GM12873 (cell line): ENCODE results near the gene PCSK4.

Experiments used
- TF ChIP-seq, protein P1 (sequence below): IDR thresholded peaks from 2 replicates; pipeline ENCODE4 v1.5.1; 2012; ENCODE audit warnings: low read depth, mild to moderate bottlenecking, moderate library complexity, low read length, control low read depth; ENCODE audit not compliant: insufficient read depth; ENCODE audit errors: missing control alignments

Gene PCSK4

DNA sequence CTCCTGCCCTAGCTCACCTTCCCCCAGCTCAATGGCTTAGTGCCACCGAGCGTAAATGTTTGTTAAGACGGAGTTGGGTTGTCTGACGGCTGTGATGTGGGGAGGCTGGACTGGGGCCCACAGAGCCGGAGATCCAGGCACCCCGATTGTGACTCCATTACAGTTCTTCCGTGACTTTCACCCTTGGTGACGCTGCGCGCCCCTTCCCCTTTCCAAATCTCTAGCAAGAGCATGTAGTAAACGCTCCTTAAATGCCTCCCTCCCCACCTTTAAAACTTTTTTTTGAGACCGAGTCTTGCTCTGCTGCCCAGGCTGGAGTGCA lies 1.7 kb upstream of the PCSK4 start:
- TF ChIP-seq, protein P1, sequence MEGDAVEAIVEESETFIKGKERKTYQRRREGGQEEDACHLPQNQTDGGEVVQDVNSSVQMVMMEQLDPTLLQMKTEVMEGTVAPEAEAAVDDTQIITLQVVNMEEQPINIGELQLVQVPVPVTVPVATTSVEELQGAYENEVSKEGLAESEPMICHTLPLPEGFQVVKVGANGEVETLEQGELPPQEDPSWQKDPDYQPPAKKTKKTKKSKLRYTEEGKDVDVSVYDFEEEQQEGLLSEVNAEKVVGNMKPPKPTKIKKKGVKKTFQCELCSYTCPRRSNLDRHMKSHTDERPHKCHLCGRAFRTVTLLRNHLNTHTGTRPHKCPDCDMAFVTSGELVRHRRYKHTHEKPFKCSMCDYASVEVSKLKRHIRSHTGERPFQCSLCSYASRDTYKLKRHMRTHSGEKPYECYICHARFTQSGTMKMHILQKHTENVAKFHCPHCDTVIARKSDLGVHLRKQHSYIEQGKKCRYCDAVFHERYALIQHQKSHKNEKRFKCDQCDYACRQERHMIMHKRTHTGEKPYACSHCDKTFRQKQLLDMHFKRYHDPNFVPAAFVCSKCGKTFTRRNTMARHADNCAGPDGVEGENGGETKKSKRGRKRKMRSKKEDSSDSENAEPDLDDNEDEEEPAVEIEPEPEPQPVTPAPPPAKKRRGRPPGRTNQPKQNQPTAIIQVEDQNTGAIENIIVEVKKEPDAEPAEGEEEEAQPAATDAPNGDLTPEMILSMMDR = no peak

DNA sequence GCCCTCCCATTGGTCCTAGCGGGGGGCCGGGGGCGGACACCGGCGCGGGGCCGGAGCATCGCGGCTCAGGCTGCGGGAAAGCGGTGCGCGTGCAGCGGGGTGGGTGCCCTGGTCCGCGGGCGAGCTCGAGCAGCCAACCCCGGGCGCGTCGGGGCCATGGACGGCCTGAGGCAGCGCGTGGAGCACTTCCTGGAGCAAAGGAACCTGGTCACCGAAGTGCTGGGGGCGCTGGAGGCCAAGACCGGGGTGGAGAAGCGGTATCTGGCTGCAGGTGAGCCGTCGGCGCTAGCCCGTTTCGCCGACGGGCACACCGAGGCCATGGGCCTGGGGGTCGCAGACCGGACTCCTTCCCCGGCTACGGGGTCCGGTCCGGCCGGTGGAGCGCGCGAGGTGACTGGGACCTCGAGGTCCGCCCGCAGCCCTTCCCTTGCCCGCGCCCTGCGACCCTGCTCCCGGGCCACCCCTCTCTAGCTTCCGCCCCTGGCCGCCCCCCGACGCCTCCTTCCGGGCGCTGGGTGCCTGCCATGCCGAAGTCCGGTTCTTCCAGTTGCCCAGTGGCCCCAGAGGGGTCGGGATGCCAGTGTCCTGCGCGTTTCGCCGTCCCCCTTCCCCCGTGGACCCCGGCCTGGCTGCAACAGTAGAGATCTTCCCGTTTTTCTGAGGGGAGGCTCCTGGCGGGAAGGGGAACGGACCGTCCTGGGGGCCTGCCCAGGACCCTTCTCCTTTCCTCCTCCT lies 1.1 kb upstream of the PCSK4 start, which contains the start of gene REEP6:
REEP6 (plus strand) TSS at position 68 of the 735 bp plus-strand sequence; CDS start at position 157, 89 bp downstream.
- TF ChIP-seq, protein P1 = no peak

DNA sequence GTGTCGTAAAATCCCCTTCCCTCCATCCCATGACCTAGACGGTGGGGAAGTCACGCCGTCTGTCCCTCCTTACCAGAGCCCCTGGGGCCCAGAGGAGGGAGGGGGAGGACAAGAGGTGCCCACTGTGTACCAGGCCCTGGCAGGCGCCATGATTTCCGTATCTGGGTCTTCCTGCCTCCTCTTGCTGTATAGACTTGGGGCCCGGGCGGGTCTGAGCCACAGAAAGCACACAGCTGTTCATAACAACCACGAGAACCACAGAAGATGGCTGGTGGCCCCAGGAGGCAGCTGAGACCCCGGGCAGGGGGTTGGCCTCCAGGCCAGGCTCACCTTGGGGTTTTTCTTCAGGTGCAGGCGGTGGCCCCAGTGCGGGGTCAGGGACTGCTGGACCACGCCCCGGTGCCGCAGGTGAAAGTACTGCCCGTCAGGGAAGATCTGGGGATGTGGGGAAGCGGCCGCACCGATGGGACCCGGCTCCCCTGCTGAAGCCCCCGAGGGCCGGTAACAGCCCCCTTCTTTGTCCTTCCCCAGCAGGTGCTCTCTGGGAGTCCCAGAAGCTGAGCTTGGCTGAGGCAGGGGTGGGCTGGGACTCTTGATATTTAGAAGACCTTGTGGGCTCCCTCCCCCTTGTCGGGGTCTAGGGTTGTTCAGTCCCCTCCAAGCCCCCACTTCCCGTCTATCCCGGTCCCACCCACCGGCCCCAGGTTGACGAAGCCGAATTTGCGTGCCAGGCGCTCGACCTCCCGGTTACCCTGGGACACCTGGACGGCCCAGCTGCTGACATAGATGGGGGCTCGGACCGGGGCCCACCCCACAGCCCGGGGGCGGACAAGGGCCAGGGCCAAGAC lies 463 bp downstream of the PCSK4 start:
- TF ChIP-seq, protein P1 = no peak

- TF ChIP-seq, protein P1 = no peak
Measured at GRCh38 chr19:1488282-1488601, 1.9 kb downstream of the PCSK4 start.

- TF ChIP-seq, protein P1 = no peak
Measured at GRCh38 chr19:1487576-1488281, 2.4 kb downstream of the PCSK4 start.

DNA sequence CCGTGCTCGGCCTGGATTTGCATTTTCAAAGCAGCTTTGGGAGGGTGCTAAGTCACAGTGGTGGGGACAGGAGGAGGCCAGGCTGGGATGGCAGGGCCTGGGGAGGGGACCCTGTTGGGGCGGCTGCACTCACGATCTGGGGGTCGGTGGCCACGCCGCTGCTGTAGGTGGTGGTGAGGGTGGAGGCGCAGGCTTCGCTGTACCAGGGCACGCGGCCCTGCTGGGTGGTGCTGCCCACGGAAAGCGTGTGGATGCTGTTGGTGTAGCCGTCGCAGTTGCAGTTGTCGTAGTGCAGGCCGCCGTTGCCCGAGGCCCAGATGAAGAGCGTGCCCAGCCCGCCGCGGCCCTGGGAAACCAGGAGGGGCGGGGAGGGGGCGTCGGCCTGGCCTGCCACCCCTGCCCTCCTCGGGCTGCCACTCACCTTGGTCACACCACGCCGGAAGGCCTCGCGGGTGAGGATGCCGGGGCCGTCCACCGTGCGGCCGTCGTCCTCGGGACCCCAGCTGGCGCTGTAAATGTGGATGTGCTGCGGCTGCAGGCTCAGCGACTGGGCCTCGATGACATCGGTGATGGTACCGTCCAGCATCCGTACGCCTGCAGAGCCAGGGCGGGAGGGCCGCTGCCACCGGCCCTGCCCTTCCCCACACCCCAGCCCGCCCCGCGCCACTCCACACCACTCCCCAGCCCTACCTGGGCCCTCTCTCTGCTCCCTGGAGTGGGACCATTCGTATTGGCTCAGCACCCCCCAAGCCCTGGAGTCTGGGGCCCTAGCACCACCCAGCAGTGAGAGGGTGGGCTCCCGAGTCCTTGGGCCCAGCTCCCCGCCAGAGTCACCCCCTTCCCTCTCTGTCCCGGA lies 3.2 kb downstream of the PCSK4 start:
- TF ChIP-seq, protein P1 = no peak
